GM21515 (cell line): ENCODE data around the gene EHBP1.

Experiments
- ATAC-seq: cut with Tn5 transposase; IDR thresholded peaks from one replicate; pipeline ENCODE4 v1.9.1; 2021; ENCODE audit not compliant: unreplicated experiment

The EHBP1 gene

DNA sequence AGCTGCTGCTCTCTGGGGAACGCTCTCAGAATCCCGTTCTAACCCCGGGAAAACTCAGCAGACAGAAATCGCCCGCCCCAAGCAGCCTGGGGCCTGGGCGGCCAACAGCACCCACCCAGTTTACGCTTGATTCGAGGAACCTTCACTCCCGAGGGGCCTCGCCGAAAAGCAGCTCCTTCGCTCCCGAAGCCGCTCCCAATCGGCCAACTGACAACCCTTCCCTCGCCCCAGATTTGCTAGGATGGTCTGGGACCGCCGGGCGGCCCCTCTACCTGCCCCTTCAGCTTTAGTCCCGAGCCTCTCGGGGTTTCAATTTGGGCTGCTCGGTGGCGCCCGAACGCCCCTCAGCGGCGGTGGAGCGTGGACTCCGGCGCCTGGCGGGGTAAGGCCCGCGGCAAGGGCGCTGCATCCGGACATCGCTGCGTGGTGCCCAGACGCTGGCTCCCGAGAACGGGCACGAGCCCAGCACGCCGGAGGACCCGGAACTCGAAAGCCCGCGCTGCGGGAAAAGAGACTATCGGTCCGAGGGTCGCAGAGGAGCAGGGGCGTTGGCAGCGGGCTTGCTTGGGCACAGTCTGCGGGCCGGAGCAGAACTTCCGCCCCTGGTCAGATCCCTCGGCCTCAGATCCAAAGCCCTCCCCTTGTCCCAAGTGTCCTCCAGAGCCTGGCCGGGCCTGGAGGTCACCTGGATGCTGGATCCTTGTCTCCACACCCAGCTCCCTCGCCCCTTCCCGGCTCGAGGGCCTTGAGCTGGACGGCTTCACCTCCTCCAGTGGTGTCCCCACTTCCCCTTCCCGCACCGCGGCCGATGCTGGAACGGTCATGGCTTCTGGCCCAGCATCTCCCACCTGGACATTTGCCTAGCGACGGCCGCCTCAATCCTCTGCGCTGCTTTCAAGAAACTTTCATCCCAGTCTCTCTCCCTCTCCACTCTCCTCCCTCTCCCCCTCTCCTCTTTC lies 342.1 kb downstream of the EHBP1 start:
- no peak for ATAC-seq

DNA sequence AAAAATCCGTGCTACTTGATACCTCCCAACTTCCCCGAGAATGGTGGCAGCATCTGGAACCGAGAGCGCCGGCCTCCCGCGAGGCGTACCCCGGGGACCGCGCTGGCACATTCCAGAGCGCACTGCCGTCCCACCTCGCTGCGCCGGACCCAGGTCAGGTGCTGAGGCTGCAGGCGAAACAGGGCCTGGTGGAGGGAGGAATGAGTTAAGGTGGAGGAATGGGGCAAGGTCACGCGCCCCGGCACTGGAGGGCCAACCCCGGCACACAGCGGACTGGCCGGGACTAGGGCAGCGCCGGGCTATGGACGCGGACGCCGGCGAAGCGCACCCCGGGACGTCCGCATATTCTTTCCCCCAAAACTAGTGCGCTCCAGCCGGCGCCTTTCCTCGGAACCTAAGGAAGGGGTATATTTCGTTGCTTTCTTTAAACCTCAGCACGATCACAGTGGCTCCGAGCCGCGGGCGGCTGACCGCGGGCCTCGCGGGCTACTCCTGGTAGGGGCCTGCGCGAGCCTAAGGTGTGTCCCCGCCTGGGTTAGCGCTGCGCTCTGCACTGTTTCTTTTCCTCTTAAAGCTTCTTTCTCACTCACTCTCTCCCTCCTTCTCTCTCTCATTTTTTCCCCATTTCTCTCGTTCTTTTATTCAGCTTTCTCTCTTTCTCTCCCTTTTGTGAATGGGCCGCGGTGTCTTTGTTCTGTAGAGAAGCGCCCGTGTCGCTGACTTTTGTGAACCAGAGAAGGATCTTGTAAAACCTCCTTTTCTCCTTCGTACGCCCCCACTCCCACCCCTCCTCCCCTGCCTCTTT lies 343.1 kb downstream of the EHBP1 start:
- no peak for ATAC-seq

DNA sequence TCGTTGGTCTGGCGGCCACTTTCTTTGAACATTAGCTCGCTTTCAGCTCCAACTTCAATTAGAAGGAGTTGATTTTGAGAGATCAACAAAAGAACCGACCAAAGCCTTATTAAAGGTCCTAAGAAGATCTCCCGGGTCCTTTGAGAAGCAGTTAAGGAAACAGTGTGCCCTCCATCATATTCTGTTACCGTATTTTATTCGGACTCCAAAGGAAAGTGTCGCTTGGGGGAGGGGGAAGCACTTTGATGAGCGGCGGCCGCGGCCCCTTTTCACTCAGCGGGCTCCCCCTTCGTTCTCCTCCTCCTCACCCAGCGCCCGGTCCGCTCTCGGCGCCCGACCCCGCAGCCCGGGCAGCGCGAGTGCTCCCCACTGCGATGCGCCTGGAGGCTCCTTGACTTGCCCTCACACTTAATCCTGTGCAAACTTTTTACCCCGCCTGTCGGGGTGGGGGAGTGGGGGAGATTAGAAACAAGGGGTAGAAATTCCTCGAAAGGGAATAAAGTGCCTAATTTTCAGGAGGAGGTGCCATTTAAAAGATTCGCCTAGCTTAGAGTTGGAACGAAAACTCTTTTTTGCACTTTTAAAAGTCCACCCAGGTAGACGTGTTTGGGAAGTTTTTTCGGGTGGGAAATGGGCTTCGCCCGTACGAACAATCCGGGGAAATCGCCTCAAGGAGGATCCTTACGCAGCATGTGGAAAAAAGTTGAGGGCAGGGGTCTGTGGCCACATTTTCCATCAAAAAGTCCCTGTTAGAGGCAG lies 343.9 kb downstream of the EHBP1 start:
- no peak for ATAC-seq

- ATAC-seq: no peak
Observed at GRCh38 chr2:63049970-63050333, 344.4 kb downstream of the EHBP1 start.

DNA sequence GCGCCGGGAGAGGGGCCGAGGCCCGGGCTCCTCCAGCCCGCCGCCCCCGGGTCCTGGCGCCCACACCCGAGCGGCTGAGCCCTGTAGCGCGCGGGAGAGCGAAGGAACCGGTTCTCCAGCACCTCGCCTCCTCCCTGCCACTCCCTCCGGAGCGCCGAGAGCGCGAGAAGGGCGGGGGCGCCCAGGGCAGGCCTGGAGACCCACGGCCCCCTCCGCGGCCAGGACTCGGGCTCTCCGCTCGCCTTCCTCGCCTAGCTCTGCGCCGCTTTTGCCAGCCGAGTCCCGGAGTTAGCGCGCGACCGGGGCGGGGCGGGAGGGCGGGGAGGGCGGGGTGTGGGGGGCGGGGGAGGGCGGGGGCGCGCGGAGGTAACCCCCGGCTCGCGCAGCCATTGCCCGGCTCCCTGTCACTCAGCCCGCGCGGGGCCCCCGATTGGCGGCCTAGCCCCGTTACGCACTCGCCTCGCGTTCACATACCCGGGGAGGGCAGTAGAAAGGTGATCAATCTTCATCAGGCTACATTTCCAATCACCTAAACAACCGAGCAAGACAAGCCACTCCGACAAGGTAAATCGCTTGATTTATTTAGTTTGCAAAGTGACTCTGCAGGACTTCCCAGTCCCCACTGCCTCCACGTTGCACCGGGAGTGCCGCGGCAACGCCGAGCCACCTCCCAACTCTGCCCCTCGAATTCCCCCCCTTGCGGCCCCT lies 345.0 kb downstream of the EHBP1 start, which contains the start of gene OTX1:
Gene OTX1 (plus strand): TSS at position 497 of the 708 bp plus-strand sequence. CDS start 2,161 bp downstream, outside the sequence.
- peak; percentile 86 for ATAC-seq

- no peak for ATAC-seq
Observed at GRCh38 chr2:63051042-63051794, 345.7 kb downstream of the EHBP1 start.

- ATAC-seq: no peak
Observed at GRCh38 chr2:63051795-63052333, 346.4 kb downstream of the EHBP1 start.

DNA sequence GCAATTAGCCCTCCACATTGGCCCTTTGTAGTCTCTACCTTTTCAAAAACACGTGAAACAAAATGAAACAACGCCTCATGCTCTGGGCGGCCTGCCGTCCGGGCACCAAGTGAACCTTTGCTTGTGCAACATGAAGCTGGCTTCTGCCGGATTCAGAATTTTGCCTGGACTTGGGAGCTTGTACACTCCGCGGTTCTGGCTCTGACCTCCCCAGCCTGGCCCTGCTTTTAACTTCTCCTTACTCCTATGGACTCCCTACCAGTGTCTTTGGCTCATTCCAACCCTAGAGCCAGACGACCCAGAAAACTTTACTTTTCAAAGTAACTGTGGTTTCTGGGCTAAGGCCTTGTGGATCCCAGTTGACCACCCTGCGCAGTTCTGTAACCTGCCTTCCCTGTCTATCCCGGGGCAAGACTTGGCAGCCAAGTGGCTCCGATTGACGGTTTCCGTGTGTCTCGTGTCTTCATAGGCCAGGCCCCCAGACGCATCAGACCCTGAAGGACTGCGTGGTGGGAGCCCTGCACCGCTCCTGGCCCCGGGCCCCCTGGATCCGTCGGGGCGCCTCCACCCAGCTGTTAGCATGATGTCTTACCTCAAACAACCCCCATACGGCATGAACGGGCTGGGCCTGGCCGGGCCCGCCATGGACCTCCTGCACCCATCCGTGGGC lies 347.0 kb downstream of the EHBP1 start:
- no peak for ATAC-seq

DNA sequence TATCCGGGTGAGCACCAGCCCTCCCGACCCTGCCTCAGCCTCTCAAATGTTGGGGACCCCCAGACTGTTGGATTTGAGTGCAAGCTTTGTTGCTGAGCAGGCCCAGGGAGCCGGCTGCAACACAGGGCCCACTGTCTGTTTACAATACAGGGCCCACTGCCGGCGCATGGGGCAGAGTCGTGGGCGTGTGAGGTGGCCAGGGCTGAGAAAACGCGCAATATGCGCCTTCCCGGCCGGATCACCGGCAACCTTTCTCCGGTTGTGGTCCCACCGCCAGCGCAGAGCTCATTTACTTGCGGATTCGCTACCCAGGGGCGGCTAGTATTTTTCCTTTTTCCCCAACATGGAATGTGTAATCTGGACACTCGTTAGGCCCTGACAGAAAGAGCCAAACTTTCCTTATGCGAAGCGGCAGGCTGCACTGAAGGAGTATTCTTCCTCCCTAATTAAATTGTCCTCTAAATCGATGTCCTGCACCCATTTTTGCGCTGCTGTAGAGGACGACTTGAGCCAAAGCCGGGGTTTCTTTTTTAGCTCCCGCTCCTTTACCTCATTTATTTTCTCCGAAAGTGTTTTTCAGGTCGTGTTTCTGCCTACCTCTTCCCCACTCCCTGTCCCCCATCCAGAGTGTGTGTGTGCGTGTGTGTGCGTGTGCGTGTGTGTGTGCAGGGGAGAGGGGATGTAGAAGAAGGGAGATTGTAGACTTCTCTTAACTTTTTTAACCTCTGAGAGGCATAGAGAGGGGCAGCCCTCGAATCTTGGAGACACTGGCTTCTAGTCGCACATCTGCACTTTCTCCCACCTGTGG lies 347.8 kb downstream of the EHBP1 start:
- ATAC-seq: no peak

DNA sequence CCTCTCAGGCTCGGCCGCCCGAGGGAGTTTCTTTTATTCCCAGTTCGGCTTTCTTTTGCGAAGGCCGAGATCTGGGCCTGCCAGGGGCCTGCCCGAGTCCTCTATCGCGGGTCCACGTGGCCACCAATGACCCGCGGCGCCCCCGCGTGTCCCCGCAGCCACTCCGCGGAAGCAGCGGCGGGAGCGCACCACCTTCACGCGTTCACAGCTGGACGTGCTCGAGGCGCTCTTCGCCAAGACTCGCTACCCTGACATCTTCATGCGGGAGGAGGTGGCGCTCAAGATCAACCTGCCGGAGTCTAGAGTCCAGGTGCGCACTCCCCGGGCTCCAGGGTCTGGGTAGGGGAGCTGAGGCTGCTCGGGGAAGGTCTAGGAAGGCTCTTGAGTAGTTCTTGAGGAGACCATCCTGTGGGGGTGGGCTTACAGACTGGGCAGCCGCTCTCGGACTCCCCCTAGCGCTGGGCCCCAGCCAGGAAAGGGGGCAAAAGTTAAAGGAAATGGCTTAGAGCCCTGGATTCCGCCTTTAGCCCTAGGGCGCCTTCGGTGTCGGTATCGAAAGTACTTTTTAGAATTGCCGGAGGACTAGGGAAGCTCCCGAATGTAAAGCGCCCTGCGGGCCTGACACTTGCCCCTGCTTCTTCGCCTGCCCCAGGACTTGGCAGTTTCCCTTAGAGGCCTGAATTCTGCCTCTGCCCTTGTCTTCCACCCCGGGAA lies 348.5 kb downstream of the EHBP1 start:
- no peak for ATAC-seq

DNA sequence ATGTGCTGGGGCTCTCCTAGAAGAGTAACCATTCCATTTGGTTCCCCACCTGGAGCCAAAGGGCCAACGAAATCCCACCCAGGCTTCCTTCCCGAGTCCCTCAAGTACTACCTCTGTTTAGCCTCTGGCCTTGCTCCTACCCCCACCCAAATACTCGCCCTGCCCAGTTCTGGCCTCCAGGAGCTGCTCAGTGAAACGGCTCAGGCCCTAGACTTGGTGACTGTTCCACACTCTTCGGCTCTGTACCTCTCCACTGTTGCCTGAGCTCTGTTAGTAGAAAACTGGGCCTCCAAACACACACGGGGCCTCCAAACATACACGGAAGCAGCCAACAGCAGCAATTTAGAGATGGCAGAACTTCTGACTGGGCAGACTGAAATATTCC lies 349.3 kb downstream of the EHBP1 start:
- ATAC-seq: no peak

- ATAC-seq: no peak
Observed at GRCh38 chr2:63055226-63056106, 350.0 kb downstream of the EHBP1 start.

DNA sequence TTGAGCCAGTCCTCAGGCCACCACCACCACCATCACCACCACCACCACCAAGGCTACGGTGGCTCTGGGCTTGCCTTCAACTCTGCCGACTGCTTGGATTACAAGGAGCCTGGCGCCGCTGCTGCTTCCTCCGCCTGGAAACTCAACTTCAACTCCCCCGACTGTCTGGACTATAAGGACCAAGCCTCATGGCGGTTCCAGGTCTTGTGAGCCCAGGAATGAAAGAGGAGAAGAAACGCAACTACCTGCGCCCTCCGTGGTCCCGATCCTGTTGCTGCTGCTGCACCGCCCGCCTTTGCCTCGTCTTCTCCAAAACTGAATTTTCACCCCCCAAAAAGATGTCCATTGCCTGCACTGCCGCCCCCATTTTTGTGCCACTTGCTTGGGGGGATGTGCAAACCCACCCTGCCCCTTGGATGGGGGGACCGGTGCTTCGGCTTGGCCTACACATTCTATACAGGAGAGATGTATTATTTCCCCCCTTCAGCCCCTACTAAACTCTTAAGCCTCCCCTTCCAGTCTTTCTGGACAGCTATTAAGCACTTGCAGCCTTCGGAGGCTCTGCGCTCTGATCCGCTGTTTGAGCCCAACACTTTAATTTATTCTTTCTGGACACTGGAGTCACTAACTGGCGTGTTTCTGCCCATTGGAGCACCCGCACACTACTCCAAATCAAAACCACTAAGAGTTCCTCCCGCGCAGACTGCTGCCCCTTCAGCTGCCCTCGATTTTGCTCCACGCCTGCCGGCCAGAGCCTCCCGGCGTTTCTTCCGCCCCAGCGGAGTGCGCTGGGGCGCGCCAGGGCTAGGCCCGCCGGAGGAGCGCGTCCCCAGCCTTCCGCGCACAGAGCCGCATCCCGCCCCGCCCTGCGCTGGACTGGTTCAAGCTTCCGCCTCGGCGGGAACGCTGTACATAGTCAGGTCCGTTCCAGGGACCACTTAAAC lies 350.9 kb downstream of the EHBP1 start:
- peak; percentile 49 for ATAC-seq

GRCh38 chr2:63057249-63058143 lies 352.0 kb downstream of the EHBP1 start:
- no peak for ATAC-seq
